SK-N-SH (cell line): ENCODE results near the gene ZNF138.

ENCODE experiments used
- CHD2 ChIP-seq: fragments of 150-350 bp; IDR thresholded peaks from 2 replicates; pipeline ENCODE4 v1.6.1; 2018; ENCODE audit warnings: low read length; ENCODE audit not compliant: partially characterized antibody
- EP300 ChIP-seq, 2 experiments: IDR thresholded peaks; 2 replicates each; pipeline versions ENCODE4 v1.4.0 to v1.6.1; 2012; ENCODE audit warnings: borderline replicate concordance in 1 of 2, low read depth in 1 of 2, low read length in 1 of 2
- JUND ChIP-seq: IDR thresholded peaks from 2 replicates; pipeline ENCODE4 v1.4.0; 2012
- RFX5 ChIP-seq: IDR thresholded peaks from 2 replicates; pipeline ENCODE4 v1.6.1; 2012; ENCODE audit warnings: mild to moderate bottlenecking, improper control_type of control experiment, low read length
- TF ChIP-seq, protein P1 (sequence below): fragments of 200-600 bp; sonication (generic); IDR thresholded peaks from 2 replicates; pipeline ENCODE4 v1.6.1; 2017; ENCODE audit warnings: antibody characterized with exemption, mild to moderate bottlenecking, moderate library complexity

DNA sequence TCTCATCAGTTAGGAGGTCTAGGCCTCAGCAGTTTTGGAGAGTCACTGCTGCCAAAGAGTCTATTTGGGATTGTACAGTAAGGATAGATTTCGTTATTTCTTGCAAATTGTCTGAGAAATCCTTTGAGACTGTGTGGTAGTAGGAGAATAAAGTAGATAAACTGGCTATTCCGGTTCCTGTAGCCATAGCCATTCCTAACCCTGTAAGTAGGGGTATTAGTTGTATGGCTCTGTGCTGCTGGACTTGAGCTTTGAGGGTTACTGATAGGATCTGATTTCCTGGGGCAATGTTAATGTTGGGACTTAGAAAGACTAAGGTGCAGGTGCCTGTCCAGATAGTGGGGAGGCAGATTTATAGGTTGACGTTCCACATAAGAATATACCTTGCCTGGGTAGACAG, 36.1 kb upstream of the ZNF138 start:
- TF ChIP-seq, protein P1, sequence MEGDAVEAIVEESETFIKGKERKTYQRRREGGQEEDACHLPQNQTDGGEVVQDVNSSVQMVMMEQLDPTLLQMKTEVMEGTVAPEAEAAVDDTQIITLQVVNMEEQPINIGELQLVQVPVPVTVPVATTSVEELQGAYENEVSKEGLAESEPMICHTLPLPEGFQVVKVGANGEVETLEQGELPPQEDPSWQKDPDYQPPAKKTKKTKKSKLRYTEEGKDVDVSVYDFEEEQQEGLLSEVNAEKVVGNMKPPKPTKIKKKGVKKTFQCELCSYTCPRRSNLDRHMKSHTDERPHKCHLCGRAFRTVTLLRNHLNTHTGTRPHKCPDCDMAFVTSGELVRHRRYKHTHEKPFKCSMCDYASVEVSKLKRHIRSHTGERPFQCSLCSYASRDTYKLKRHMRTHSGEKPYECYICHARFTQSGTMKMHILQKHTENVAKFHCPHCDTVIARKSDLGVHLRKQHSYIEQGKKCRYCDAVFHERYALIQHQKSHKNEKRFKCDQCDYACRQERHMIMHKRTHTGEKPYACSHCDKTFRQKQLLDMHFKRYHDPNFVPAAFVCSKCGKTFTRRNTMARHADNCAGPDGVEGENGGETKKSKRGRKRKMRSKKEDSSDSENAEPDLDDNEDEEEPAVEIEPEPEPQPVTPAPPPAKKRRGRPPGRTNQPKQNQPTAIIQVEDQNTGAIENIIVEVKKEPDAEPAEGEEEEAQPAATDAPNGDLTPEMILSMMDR, result no peak
- no peak for TF ChIP-seq CHD2
- no peak for TF ChIP-seq EP300 (IDR thresholded peaks at IDR 0.05; ENCODE audit: borderline replicate concordance in 1 of 2, low read depth in 1 of 2, low read length in 1 of 2)
- no peak for TF ChIP-seq JUND
- no peak for TF ChIP-seq RFX5
